ENCODE results near the gene NRCAM. TPM values are rescaled to one million over a fixed set of nuclear protein-coding genes. Genes with fewer than 3 reads are reported as not detected.

Gene NRCAM
- total RNA-seq, 1 experiment from 2014 or later: 1.1 TPM

GRCh38 chr7:108368466-108368865 is 87.8 kb downstream of the NRCAM start:
- TF ChIP-seq CTCF (IDR thresholded peaks at IDR 0.05; ENCODE audit: unreplicated experiment): no peak
- H3K27me3 Mint-ChIP-seq (ENCODE audit: insufficient read depth, unreplicated experiment): no peaks in the 10 kb centered on the region
- H3K9me3 Mint-ChIP-seq (ENCODE audit: unreplicated experiment): peaks cover 7% of the 10 kb centered on the region
- ChIA-PET CTCF (no interaction called here), POLR2A (no interaction called here)
- no peak overlapping the region for H3K4me3 Mint-ChIP-seq (ENCODE audit: unreplicated experiment)
- intact Hi-C loops (cut with micrococcal nuclease): no loop called here
- no peaks in the 10 kb centered on the region for H3K4me1 Mint-ChIP-seq (ENCODE audit: insufficient read depth, unreplicated experiment)
- no peak overlapping the region for H3K27ac Mint-ChIP-seq (ENCODE audit: low read depth, unreplicated experiment)
- no peaks in the 10 kb centered on the region for H3K36me3 Mint-ChIP-seq (ENCODE audit: insufficient read depth, unreplicated experiment)
- DNase-seq (ENCODE audit: unreplicated experiment): no peak
- no TSS peak for BruUV-seq (replicated peaks)

GRCh38 chr7:108367946-108368345 is 88.3 kb downstream of the NRCAM start:
- no peaks in the 10 kb centered on the region for H3K27me3 Mint-ChIP-seq (ENCODE audit: insufficient read depth, unreplicated experiment)
- no peak for TF ChIP-seq CTCF (IDR thresholded peaks at IDR 0.05; ENCODE audit: unreplicated experiment)

GRCh38 chr7:108367314-108367713 is 88.9 kb downstream of the NRCAM start:
- intact Hi-C loops (cut with micrococcal nuclease): no loop called here
- Mint-ChIP-seq H3K27me3 (ENCODE audit: insufficient read depth, unreplicated experiment) (no peaks in the 10 kb centered on the region), H3K4me3 (ENCODE audit: unreplicated experiment) (no peak overlapping the region), H3K36me3 (ENCODE audit: insufficient read depth, unreplicated experiment) (no peaks in the 10 kb centered on the region), H3K9me3 (ENCODE audit: unreplicated experiment) (peaks cover 6% of the 10 kb centered on the region), H3K4me1 (ENCODE audit: insufficient read depth, unreplicated experiment) (no peaks in the 10 kb centered on the region), H3K27ac (ENCODE audit: low read depth, unreplicated experiment) (no peak overlapping the region)
- POLR2A ChIA-PET: no interaction called here
- no TSS peak for BruUV-seq (replicated peaks)
- CTCF ChIA-PET: no interaction called here
- no peak for DNase-seq (ENCODE audit: unreplicated experiment)
- no peak for TF ChIP-seq CTCF (IDR thresholded peaks at IDR 0.05; ENCODE audit: unreplicated experiment)

More at GRCh38 chr7:108367946-108368345, 88.3 kb downstream of the NRCAM start:
- BruUV-seq (replicated peaks): no TSS peak
- H3K27ac Mint-ChIP-seq (ENCODE audit: low read depth, unreplicated experiment): no peak overlapping the region
- CTCF ChIA-PET: no interaction called here
- intact Hi-C loops (cut with micrococcal nuclease): no loop called here
- H3K36me3 Mint-ChIP-seq (ENCODE audit: insufficient read depth, unreplicated experiment): no peaks in the 10 kb centered on the region
- H3K9me3 Mint-ChIP-seq (ENCODE audit: unreplicated experiment): peaks cover 7% of the 10 kb centered on the region
- POLR2A ChIA-PET: no interaction called here
- no peak overlapping the region for H3K4me3 Mint-ChIP-seq (ENCODE audit: unreplicated experiment)
- DNase-seq (ENCODE audit: unreplicated experiment): no peak
- H3K4me1 Mint-ChIP-seq (ENCODE audit: insufficient read depth, unreplicated experiment): no peaks in the 10 kb centered on the region

GRCh38 chr7:108363659-108364058 is 92.6 kb downstream of the NRCAM start:
- ChIA-PET POLR2A (no interaction called here), CTCF (no interaction called here)
- Mint-ChIP-seq H3K4me3 (ENCODE audit: unreplicated experiment) (no peak overlapping the region), H3K4me1 (ENCODE audit: insufficient read depth, unreplicated experiment) (no peaks in the 10 kb centered on the region), H3K36me3 (ENCODE audit: insufficient read depth, unreplicated experiment) (no peaks in the 10 kb centered on the region), H3K27me3 (ENCODE audit: insufficient read depth, unreplicated experiment) (no peaks in the 10 kb centered on the region), H3K9me3 (ENCODE audit: unreplicated experiment) (no peaks in the 10 kb centered on the region), H3K27ac (ENCODE audit: low read depth, unreplicated experiment) (no peak overlapping the region)
- intact Hi-C loops (cut with micrococcal nuclease): no loop called here
- DNase-seq (ENCODE audit: unreplicated experiment): no peak
- BruUV-seq (replicated peaks): no TSS peak
- no peak for TF ChIP-seq CTCF (IDR thresholded peaks at IDR 0.05; ENCODE audit: unreplicated experiment)

Measured in MCF 10A (cell line).